Mucosa of descending colon (tissue), 3 donors: ENCODE results near the gene TRPM8. TPM values are rescaled to one million over a fixed set of nuclear protein-coding genes. Genes with fewer than 3 reads are reported as not detected.
A peak's percentile ranks its signal among the peaks of the same experiment; 100 is the strongest.

Experiments used
- ATAC-seq: fragments of 200-7000 bp; cut with Tn5 transposase; one replicate; pipeline ENCODE4 v1.9.1; 2020; ENCODE audit warnings: mild to moderate bottlenecking, moderate library complexity
- DNase-seq, 3 donors: peaks; one replicate each; pipeline ENCODE4 v3.0.0-alpha.2; 2020
- H3K36me3 ChIP-seq: fragments of 200-600 bp; one replicate; pipeline ENCODE4 v1.8.0; 2021; ENCODE audit warnings: low read depth, mild to moderate bottlenecking
- H3K4me1 ChIP-seq: fragments of 200-600 bp; one replicate; pipeline ENCODE4 v1.8.0; 2021; ENCODE audit warnings: low read depth, mild to moderate bottlenecking
- H3K4me3 ChIP-seq: fragments of 200-600 bp; one replicate; pipeline ENCODE4 v1.8.0; 2021; ENCODE audit warnings: mild to moderate bottlenecking
- H3K9me3 ChIP-seq: fragments of 200-600 bp; one replicate; pipeline ENCODE4 v1.8.0; 2021; ENCODE audit warnings: mild to moderate bottlenecking
- intact Hi-C, 2 donors: fragments of 100-400 bp; cut with DNase I in 1 of 2; cut with micrococcal nuclease in 1 of 2; formaldehyde crosslinking; loops; one replicate each; pipeline versions ENCODE4 v1.11.0 to v1.11.1; 2022; cut with DNase I, micrococcal nuclease
- total RNA-seq, 3 donors: library from RNA; stranded (reverse); fragmentation: NEBNext Ultra II Directional in 2 of 3; extraction: Animal tissue kit (Norgen Biotek cat#: 25700) in 2 of 3; gene quantifications; one replicate each; pipeline versions ENCODE4 v1.2.1 to v1.2.4, GENCODE V29; 2021 to 2023
- TF ChIP-seq, protein P1 (sequence below): fragments of 200-600 bp; IDR thresholded peaks from one replicate; pipeline ENCODE4 v1.8.0; 2022; ENCODE audit warnings: antibody characterized with exemption, mild to moderate bottlenecking
- donor health status: DM: no; HTN: no; CAD: no; lungs with moderate emphysema.
- donor health status: DM: no; HTN: no; CAD: no.
- donor health status: DM: no; HTN: yes; CAD: no.

Gene TRPM8
- total RNA-seq, 3 donors from 2014 or later = not detected

DNA sequence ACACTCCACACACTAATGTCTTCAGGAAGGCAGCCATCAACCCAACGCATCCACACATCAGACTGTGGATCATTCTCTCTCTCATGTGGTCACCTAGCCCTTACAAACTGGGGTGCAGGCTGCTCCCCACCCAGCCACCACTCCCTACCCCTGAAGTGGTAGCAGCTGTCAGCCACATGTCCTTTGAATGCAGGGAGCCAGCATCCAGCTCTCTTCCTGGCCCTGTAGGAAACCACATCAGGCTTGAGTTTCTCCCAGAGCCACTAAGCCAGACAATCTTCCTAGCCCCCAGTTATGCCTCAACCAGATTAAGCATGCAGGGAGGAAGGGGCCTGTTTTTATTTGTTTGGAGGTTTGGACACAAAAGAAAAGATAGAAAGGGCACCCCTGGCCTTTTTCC lies 80.5 kb downstream of the TRPM8 start:
- TF ChIP-seq, protein P1, sequence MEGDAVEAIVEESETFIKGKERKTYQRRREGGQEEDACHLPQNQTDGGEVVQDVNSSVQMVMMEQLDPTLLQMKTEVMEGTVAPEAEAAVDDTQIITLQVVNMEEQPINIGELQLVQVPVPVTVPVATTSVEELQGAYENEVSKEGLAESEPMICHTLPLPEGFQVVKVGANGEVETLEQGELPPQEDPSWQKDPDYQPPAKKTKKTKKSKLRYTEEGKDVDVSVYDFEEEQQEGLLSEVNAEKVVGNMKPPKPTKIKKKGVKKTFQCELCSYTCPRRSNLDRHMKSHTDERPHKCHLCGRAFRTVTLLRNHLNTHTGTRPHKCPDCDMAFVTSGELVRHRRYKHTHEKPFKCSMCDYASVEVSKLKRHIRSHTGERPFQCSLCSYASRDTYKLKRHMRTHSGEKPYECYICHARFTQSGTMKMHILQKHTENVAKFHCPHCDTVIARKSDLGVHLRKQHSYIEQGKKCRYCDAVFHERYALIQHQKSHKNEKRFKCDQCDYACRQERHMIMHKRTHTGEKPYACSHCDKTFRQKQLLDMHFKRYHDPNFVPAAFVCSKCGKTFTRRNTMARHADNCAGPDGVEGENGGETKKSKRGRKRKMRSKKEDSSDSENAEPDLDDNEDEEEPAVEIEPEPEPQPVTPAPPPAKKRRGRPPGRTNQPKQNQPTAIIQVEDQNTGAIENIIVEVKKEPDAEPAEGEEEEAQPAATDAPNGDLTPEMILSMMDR = no peak
- Histone ChIP-seq H3K9me3 (no peaks in the 10 kb centered on the region), H3K4me1 (no peaks in the 10 kb centered on the region), H3K36me3 (no peaks in the 10 kb centered on the region), H3K4me3 (no peak overlapping the region)
- ATAC-seq (no peak), DNase-seq (no peak)
- intact Hi-C loops = no loop called here

DNA sequence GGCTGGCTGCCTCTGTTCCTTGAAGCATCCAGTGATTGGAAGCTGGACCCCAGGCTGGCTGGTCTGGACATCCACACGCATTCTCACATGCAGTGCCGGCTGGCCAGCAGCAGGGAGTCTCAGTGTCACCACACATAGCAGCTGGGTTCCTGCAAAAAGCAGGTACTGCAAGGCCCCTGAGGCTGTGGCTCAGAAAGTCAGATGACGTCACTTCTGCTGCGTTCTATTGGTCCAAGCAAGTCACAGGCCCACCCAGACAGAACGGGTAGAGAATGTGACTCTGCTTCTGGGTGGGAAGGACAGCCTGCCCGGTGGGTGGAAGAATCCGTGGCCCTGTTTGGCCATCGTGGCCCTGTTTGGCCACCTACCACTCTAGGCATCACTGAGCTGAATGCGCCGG lies 82.0 kb downstream of the TRPM8 start:
- intact Hi-C loops = no loop called here
- Histone ChIP-seq H3K36me3 (no peaks in the 10 kb centered on the region), H3K9me3 (no peaks in the 10 kb centered on the region), H3K4me1 (no peaks in the 10 kb centered on the region), H3K4me3 (no peak overlapping the region)
- no peak for DNase-seq
- ATAC-seq = no peak
- TF ChIP-seq, protein P1 = no peak

DNA sequence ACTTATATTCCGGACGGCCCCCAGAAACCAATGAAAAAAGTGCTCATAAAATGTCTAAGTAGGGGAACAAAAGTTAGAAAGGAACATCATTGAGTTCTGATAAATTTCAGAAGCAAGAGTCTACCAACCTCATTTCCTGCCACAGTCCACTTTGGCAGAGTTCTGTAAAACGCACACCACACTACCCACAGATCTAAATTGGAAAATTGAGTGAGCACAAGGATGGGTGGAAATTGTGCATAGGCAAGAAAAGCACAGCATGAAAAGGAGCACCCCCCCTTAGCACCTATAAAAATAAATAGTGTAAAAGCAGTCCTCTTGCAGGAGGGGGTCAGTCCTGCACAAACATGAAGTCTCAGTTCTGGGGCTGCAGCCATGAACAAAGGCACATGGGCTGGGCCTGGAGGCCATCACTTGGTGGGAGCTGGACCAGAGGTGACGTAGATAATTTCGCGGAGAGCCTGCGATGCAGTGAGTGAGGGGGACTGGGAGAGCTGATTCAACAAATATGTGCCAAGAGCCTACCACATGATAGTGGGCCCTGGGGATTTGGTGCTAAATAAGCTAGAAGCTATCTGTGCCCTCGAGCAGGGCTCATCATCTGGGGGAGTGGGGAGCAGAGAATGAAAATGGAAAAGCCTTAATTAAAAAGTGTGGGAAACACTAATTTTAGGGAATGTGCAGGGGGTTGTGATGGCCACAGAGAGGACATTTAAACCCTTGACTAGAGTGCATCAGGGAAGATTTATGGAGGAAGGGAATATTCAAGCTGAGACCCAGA lies 84.4 kb downstream of the TRPM8 start:
- TF ChIP-seq, protein P1 = no peak
- ATAC-seq = peak; percentile 46
- H3K36me3 ChIP-seq = no peaks in the 10 kb centered on the region
- no peaks in the 10 kb centered on the region for H3K9me3 ChIP-seq
- no peak for DNase-seq
- H3K4me1 ChIP-seq = no peaks in the 10 kb centered on the region
- no peak overlapping the region for H3K4me3 ChIP-seq
- intact Hi-C loops = no loop called here

DNA sequence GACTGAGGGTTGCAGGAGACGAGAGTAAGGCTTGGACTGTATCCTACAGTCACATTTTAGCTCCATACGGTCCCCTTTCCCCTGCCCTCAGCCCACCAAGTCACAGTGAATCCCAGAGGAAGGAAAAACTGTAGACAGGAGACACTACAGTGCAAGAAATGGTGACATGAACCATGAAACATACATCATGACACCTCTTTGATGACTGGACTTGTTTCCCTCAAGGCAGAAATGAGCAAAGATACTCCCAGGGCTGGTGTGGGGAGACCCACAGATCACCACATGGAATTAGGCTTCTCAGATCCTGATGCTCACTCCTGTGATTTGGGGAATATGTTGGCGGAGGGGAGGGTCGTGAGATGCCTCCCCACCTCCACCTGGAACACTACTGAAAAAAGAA lies 85.1 kb downstream of the TRPM8 start:
- DNase-seq (no peak), ATAC-seq (no peak)
- intact Hi-C loops = no loop called here

DNA sequence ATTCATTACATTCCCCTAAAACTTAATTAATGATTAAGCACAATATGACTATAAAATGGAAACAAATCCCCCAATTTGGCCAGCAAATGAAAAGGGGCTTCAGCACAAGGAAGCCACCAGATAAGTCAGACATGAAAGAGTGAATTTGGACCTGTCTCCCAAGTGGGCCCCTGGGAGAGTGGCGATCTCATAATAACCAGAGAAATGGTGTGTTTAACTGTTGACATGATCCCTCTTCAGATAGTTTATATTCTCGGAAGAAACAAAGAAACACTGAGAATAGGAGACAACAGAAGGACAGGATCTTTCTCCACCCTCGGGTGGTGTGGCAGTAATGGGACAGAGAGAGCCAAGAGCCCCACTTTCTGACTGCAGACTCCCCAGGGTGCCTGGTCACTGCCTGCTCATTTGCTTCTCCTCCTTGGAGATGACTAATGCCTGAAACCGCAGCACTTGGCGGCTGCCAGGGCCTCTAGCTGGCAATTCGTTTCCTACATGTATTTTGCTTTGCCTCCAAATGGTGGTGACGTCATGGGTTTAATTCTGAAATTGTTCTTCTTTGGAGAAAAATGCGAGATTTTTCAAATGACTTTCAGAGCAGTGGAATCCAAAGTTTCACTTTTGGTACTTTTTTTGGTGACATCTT lies 86.9 kb downstream of the TRPM8 start:
- no peak for ATAC-seq
- TF ChIP-seq, protein P1 = no peak
- no peaks in the 10 kb centered on the region for H3K9me3 ChIP-seq
- no peak overlapping the region for H3K4me3 ChIP-seq
- no peaks in the 10 kb centered on the region for H3K36me3 ChIP-seq
- no peaks in the 10 kb centered on the region for H3K4me1 ChIP-seq
- DNase-seq = peak in 1 of 3 donors; percentile 62
- intact Hi-C loops = no loop called here

More for the DNA sequence above, 85.1 kb downstream of the TRPM8 start:
- H3K36me3 ChIP-seq = no peaks in the 10 kb centered on the region
- TF ChIP-seq, protein P1 = no peak
- no peaks in the 10 kb centered on the region for H3K4me1 ChIP-seq
- no peaks in the 10 kb centered on the region for H3K9me3 ChIP-seq
- H3K4me3 ChIP-seq = no peak overlapping the region
